Natural killer cell (primary cell): ENCODE results near the gene GADD45G. TPM values are rescaled to one million over a fixed set of nuclear protein-coding genes. Genes with fewer than 3 reads are reported as not detected.

ENCODE experiments used
- ATAC-seq, 3 donors: fragments of 150-1000 bp in 2 of 3; fragments of 200-7000 bp in 1 of 3; cut with Tn5 transposase; 1 replicate in 1 of 3; 2 replicates in 2 of 3; pipeline ENCODE4 v1.10.0; 2021; ENCODE audit warnings: mild to moderate bottlenecking in 2 of 3, moderate library complexity in 2 of 3
- DNase-seq, 2 donors: peaks; one replicate each; pipeline versions ENCODE4 v3.0.0 to v3.0.0-alpha.2; 2013 to 2021; ENCODE audit warnings: mixed read lengths in 1 of 2
- H3K27ac ChIP-seq: one replicate; pipeline ENCODE4 v1.5.1; 2013; ENCODE audit warnings: mild to moderate bottlenecking, low read length
- H3K27me3 ChIP-seq: one replicate; pipeline ENCODE4 v1.6.1; 2013; ENCODE audit warnings: low read length; ENCODE audit not compliant: control insufficient read depth, insufficient read depth
- H3K36me3 ChIP-seq: one replicate; pipeline ENCODE4 v1.6.1; 2013; ENCODE audit warnings: low read length; ENCODE audit not compliant: control insufficient read depth, insufficient read depth
- H3K4me1 ChIP-seq: one replicate; pipeline ENCODE4 v1.6.1; 2013; ENCODE audit warnings: low read length; ENCODE audit not compliant: control insufficient read depth, insufficient read depth
- H3K4me3 ChIP-seq: one replicate; pipeline ENCODE4 v1.5.1; 2013; ENCODE audit warnings: low read length
- H3K9me3 ChIP-seq: one replicate; pipeline ENCODE4 v1.6.1; 2013; ENCODE audit warnings: low read length; ENCODE audit not compliant: control insufficient read depth, insufficient read depth
- H3K27ac Mint-ChIP-seq, 2 donors: one replicate each; pipeline ENCODE4 v1.8.0; 2022; ENCODE audit warnings: mild to moderate bottlenecking in 2 of 2, mixed read lengths in 2 of 2, moderate library complexity in 1 of 2
- H3K27me3 Mint-ChIP-seq, 2 donors: one replicate each; pipeline ENCODE4 v1.8.0; 2022; ENCODE audit warnings: low read depth in 2 of 2, mixed read lengths in 2 of 2
- H3K36me3 Mint-ChIP-seq: one replicate; pipeline ENCODE4 v1.8.0; 2022; ENCODE audit warnings: mixed read lengths
- H3K4me1 Mint-ChIP-seq, 2 donors: one replicate each; pipeline ENCODE4 v1.8.0; 2022; ENCODE audit warnings: mixed read lengths in 2 of 2
- H3K4me3 Mint-ChIP-seq: one replicate; pipeline ENCODE4 v1.8.0; 2022; ENCODE audit warnings: mild to moderate bottlenecking, moderate library complexity, mixed read lengths
- H3K9me3 Mint-ChIP-seq, 2 donors: one replicate each; pipeline ENCODE4 v1.8.0; 2022; ENCODE audit warnings: mixed read lengths in 2 of 2
- CTCF ChIP-seq: fragments of 200-600 bp; IDR thresholded peaks from one replicate; pipeline ENCODE4 v1.8.0; 2022; ENCODE audit warnings: antibody characterized with exemption
- WGBS: methylation state at CpG from one replicate; pipeline ENCODE4 v1.1.7; 2013; ENCODE audit warnings: missing lambda C conversion rate; ENCODE audit not compliant: insufficient coverage; 5-methylcytosine and 5-hydroxymethylcytosine counted together
- intact Hi-C: fragments of 100-400 bp; cut with micrococcal nuclease; formaldehyde crosslinking; loops from one replicate; pipeline ENCODE4 v1.14.2; 2022
- total RNA-seq, 4 donors: library from RNA; stranded (reverse); fragments of 120-200 nt in 1 of 4; gene quantifications; one replicate each; pipeline versions ENCODE4 v1.2.3 to v1.2.4, GENCODE V29; 2013 to 2022

The GADD45G gene
- total RNA-seq, 3 donors from 2014 or later (not counting 1 experiment from before 2014, with no cell fraction given), result 2.6 to 3.2 (median 2.8) TPM

- H3K27ac ChIP-seq, result no peak overlapping the region
- Mint-ChIP-seq H3K4me1 (no peaks in the 10 kb centered on the region), H3K36me3 (no peaks in the 10 kb centered on the region), H3K27ac (no peak overlapping the region), H3K9me3 (no peaks in the 10 kb centered on the region), H3K27me3 (no peaks in the 10 kb centered on the region), H3K4me3 (no peak overlapping the region)
- WGBS, result 81% methylated on average over 15 of the region's 15 CpGs
- intact Hi-C loops, result no loop called here
- H3K9me3 ChIP-seq, result no peaks in the 10 kb centered on the region
- no peaks in the 10 kb centered on the region for H3K36me3 ChIP-seq
- TF ChIP-seq CTCF, result no peak
- no peaks in the 10 kb centered on the region for H3K4me1 ChIP-seq
- ATAC-seq (no peak), DNase-seq (no peak)
- H3K4me3 ChIP-seq, result no peak overlapping the region
- H3K27me3 ChIP-seq, result no peaks in the 10 kb centered on the region
Observed at GRCh38 chr9:89563571-89564345, 41.1 kb upstream of the GADD45G start.

- no peak overlapping the region for H3K4me3 Mint-ChIP-seq
- no peak overlapping the region for H3K27ac Mint-ChIP-seq
- no peaks in the 10 kb centered on the region for H3K9me3 ChIP-seq
- DNase-seq (no peak), ATAC-seq (no peak)
- H3K27me3 ChIP-seq, result no peaks in the 10 kb centered on the region
- H3K4me1 ChIP-seq, result no peaks in the 10 kb centered on the region
- no peak overlapping the region for H3K27ac ChIP-seq
- H3K4me1 Mint-ChIP-seq, result no peaks in the 10 kb centered on the region
- H3K9me3 Mint-ChIP-seq, result no peaks in the 10 kb centered on the region
- no peaks in the 10 kb centered on the region for H3K36me3 ChIP-seq
- H3K36me3 Mint-ChIP-seq, result no peaks in the 10 kb centered on the region
- H3K27me3 Mint-ChIP-seq, result peaks cover 0 to 4% of the 10 kb centered on the region in 2 donors
- intact Hi-C loops, result no loop called here
- whole genome bisulfite sequencing, result 78% methylated on average over 14 of the region's 14 CpGs
- no peak overlapping the region for H3K4me3 ChIP-seq
- no peak for TF ChIP-seq CTCF
Observed at GRCh38 chr9:89564346-89564878, 40.4 kb upstream of the GADD45G start.

- H3K27ac Mint-ChIP-seq, result no peak overlapping the region
- no peaks in the 10 kb centered on the region for H3K4me1 Mint-ChIP-seq
- H3K9me3 ChIP-seq, result no peaks in the 10 kb centered on the region
- no peaks in the 10 kb centered on the region for H3K36me3 Mint-ChIP-seq
- no peak overlapping the region for H3K4me3 Mint-ChIP-seq
- no peaks in the 10 kb centered on the region for H3K36me3 ChIP-seq
- no peaks in the 10 kb centered on the region for H3K4me1 ChIP-seq
- H3K4me3 ChIP-seq, result no peak overlapping the region
- H3K27me3 ChIP-seq, result no peaks in the 10 kb centered on the region
- H3K27ac ChIP-seq, result no peak overlapping the region
- no peak for DNase-seq
- no peak for ATAC-seq
- no peaks in the 10 kb centered on the region for H3K9me3 Mint-ChIP-seq
- H3K27me3 Mint-ChIP-seq, result peaks cover 5 to 27% of the 10 kb centered on the region in 2 donors
- 90% methylated on average over 2 of the region's 2 CpGs for WGBS
- TF ChIP-seq CTCF, result no peak
- intact Hi-C loops, result no loop called here
Observed at GRCh38 chr9:89567649-89568048, 37.2 kb upstream of the GADD45G start.
